Trophoblast cell (in vitro differentiated cells and primary cell): ENCODE measurements around the gene TGM3.

Experiments
- DNase-seq, 2 donors: peaks; one replicate each; pipeline ENCODE4 v3.0.0-alpha.2; 2016
- H2AFZ ChIP-seq: 2 replicates; pipeline ENCODE4 v1.6.1; 2013; ENCODE audit warnings: low read length, moderate library complexity, mild to moderate bottlenecking; ENCODE audit not compliant: insufficient read depth, poor library complexity
- H2AK5ac ChIP-seq: 2 replicates; pipeline ENCODE4 v1.6.1; 2013; ENCODE audit warnings: mild to moderate bottlenecking, low read length
- H2BK120ac ChIP-seq: 2 replicates; pipeline ENCODE4 v1.6.1; 2013; ENCODE audit warnings: low read length, mild to moderate bottlenecking, moderate library complexity; ENCODE audit not compliant: insufficient read depth, poor library complexity
- H2BK12ac ChIP-seq: 2 replicates; pipeline ENCODE4 v1.6.1; 2013; ENCODE audit warnings: mild to moderate bottlenecking, low read length, moderate library complexity
- H2BK5ac ChIP-seq: 2 replicates; pipeline ENCODE4 v1.6.1; 2013; ENCODE audit warnings: low read length, low read depth, moderate library complexity, mild to moderate bottlenecking; ENCODE audit not compliant: poor library complexity
- H3K14ac ChIP-seq: 2 replicates; pipeline ENCODE4 v1.6.1; 2013; ENCODE audit warnings: mild to moderate bottlenecking, low read length
- H3K18ac ChIP-seq: 2 replicates; pipeline ENCODE4 v1.6.1; 2013; ENCODE audit warnings: mild to moderate bottlenecking, low read length
- H3K23ac ChIP-seq: 2 replicates; pipeline ENCODE4 v1.6.1; 2013; ENCODE audit warnings: low read length
- H3K27ac ChIP-seq: 2 replicates; pipeline ENCODE4 v1.5.1; 2013; ENCODE audit warnings: low read depth, mild to moderate bottlenecking, inconsistent platforms, low read length, moderate library complexity
- H3K27me3 ChIP-seq: 2 replicates; pipeline ENCODE4 v1.6.1; 2013; ENCODE audit warnings: inconsistent platforms, mild to moderate bottlenecking, low read length, moderate library complexity; ENCODE audit not compliant: insufficient read depth
- H3K36me3 ChIP-seq, 2 experiments: 1 replicate in 1 of 2; 2 replicates in 1 of 2; pipeline ENCODE4 v1.6.1; 2013; ENCODE audit warnings: low read length in 2 of 2, mild to moderate bottlenecking in 2 of 2, moderate library complexity in 1 of 2; ENCODE audit not compliant: insufficient read depth in 2 of 2, control insufficient read depth in 1 of 2
- H3K4ac ChIP-seq: 2 replicates; pipeline ENCODE4 v1.6.1; 2013; ENCODE audit warnings: low read depth, mild to moderate bottlenecking, low read length, moderate library complexity
- H3K4me1 ChIP-seq, 2 experiments: 1 replicate in 1 of 2; 2 replicates in 1 of 2; pipeline ENCODE4 v1.6.1; 2013; ENCODE audit warnings: low read length in 2 of 2, mild to moderate bottlenecking in 2 of 2, moderate library complexity in 1 of 2; ENCODE audit not compliant: insufficient read depth in 2 of 2, control insufficient read depth in 1 of 2
- H3K4me2 ChIP-seq: 2 replicates; pipeline ENCODE4 v1.6.1; 2013; ENCODE audit warnings: inconsistent platforms, mild to moderate bottlenecking, low read length, moderate library complexity
- H3K4me3 ChIP-seq: 2 replicates; pipeline ENCODE4 v1.5.1; 2013; ENCODE audit warnings: mild to moderate bottlenecking, low read depth, low read length, inconsistent platforms
- H3K79me1 ChIP-seq: one replicate; pipeline ENCODE4 v1.6.1; 2013; ENCODE audit warnings: low read length
- H3K79me2 ChIP-seq: 2 replicates; pipeline ENCODE4 v1.6.1; 2013; ENCODE audit warnings: low read length, mild to moderate bottlenecking; ENCODE audit not compliant: control insufficient read depth, insufficient read depth, poor library complexity
- H3K9ac ChIP-seq: 2 replicates; pipeline ENCODE4 v1.6.1; 2013; ENCODE audit warnings: mild to moderate bottlenecking, low read length
- H3K9me3 ChIP-seq: 2 replicates; pipeline ENCODE4 v1.6.1; 2013; ENCODE audit warnings: low read depth, mild to moderate bottlenecking, control low read depth, inconsistent platforms, low read length; ENCODE audit not compliant: insufficient read depth
- H4K12ac ChIP-seq: 2 replicates; pipeline ENCODE4 v1.6.1; 2013; ENCODE audit warnings: low read depth, mild to moderate bottlenecking, low read length, moderate library complexity
- H4K8ac ChIP-seq: 2 replicates; pipeline ENCODE4 v1.6.1; 2013; ENCODE audit warnings: low read depth, mild to moderate bottlenecking, low read length, moderate library complexity
- H4K91ac ChIP-seq: one replicate; pipeline ENCODE4 v1.6.1; 2013; ENCODE audit warnings: low read depth, mild to moderate bottlenecking, low read length, moderate library complexity
- WGBS: extraction: QIAGEN DNeasy Blood & Tissue Kit; methylation state at CpG from one replicate; pipeline ENCODE4 v1.1.7; 2013; ENCODE audit warnings: missing lambda C conversion rate; ENCODE audit not compliant: insufficient read length, insufficient coverage; ENCODE audit errors: extremely low coverage; 5-methylcytosine and 5-hydroxymethylcytosine counted together

Gene TGM3

GRCh38 chr20:2361035-2361593 lies 65.3 kb downstream of the TGM3 start:
- Histone ChIP-seq H3K4me2 (no peak overlapping the region), H4K91ac (no peak overlapping the region), H3K27ac (no peak overlapping the region), H2AFZ (no peak overlapping the region), H3K4me1 (no peaks in the 10 kb centered on the region), H3K9ac (no peak overlapping the region), H2AK5ac (no peak overlapping the region), H3K79me1 (no peaks in the 10 kb centered on the region), H4K8ac (no peak overlapping the region), H3K4me3 (no peak overlapping the region), H3K79me2 (no peaks in the 10 kb centered on the region), H2BK120ac (no peak overlapping the region), H3K4ac (no peak overlapping the region), H3K9me3 (no peaks in the 10 kb centered on the region), H3K14ac (no peak overlapping the region), H3K36me3 (no peaks in the 10 kb centered on the region), H3K23ac (no peak overlapping the region), H2BK5ac (no peak overlapping the region), H2BK12ac (no peak overlapping the region), H3K27me3 (no peaks in the 10 kb centered on the region), H3K18ac (no peak overlapping the region), H4K12ac (no peak overlapping the region)
- no peak for DNase-seq

DNA sequence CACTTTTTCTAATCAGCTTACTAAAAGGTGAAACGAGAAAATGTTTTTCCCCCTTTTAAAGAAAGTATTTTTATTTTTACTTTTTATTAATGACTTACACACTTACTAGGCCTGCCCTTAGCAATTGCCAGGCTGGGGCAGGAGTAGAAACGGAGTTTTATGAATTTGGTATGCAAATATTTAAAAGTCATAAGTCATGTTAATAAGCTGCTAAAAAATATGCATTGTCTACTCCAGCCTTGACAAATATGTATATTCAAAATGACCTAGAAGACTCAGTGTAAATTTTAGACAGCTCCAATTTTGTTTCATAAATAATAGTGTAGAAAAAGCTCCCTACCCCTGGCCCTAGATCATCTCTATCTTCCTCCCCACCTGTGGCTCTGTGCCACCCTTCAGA lies 67.4 kb downstream of the TGM3 start:
- no peak overlapping the region for H2BK12ac ChIP-seq
- no peak overlapping the region for H3K4ac ChIP-seq
- WGBS, result no CpG with 5 or more reads among the region's 2 CpGs
- no peak overlapping the region for H2AK5ac ChIP-seq
- no peak overlapping the region for H4K91ac ChIP-seq
- H2BK120ac ChIP-seq, result no peak overlapping the region
- H3K4me3 ChIP-seq, result no peak overlapping the region
- no peaks in the 10 kb centered on the region for H3K27me3 ChIP-seq
- H3K18ac ChIP-seq, result no peak overlapping the region
- no peak for DNase-seq
- H3K36me3 ChIP-seq, result no peaks in the 10 kb centered on the region
- H3K9me3 ChIP-seq, result no peaks in the 10 kb centered on the region
- H4K12ac ChIP-seq, result no peak overlapping the region
- no peak overlapping the region for H3K9ac ChIP-seq
- H3K4me2 ChIP-seq, result no peak overlapping the region
- no peak overlapping the region for H3K27ac ChIP-seq
- no peaks in the 10 kb centered on the region for H3K4me1 ChIP-seq
- H3K23ac ChIP-seq, result no peak overlapping the region
- no peaks in the 10 kb centered on the region for H3K79me2 ChIP-seq
- no peak overlapping the region for H4K8ac ChIP-seq
- H3K14ac ChIP-seq, result no peak overlapping the region
- no peaks in the 10 kb centered on the region for H3K79me1 ChIP-seq
- H2BK5ac ChIP-seq, result no peak overlapping the region
- H2AFZ ChIP-seq, result no peak overlapping the region

DNA sequence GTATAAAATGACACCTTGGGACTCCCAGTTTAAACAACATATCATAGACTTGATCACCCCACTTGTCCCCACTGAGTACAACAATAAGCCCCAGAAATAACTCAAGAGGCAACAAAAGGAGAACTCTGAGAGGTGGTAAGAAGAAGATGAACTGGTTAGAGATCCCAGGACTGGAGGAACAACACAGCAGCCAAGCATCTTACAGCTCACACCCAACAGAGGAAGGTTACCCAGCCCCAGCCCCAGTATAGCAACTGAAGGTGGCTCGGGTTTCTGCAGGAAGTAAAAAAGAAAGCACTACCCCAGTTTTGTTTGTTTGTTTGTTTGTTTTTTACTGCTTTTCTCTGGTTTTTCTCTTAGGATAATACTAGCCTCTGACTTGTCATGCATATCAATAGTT lies 67.8 kb downstream of the TGM3 start:
- H3K4me3 ChIP-seq, result no peak overlapping the region
- no peak overlapping the region for H4K12ac ChIP-seq
- H2AK5ac ChIP-seq, result no peak overlapping the region
- no peak overlapping the region for H3K4me2 ChIP-seq
- H3K18ac ChIP-seq, result no peak overlapping the region
- no peaks in the 10 kb centered on the region for H3K27me3 ChIP-seq
- no peak overlapping the region for H4K8ac ChIP-seq
- WGBS, result no CpG with 5 or more reads among the region's 1 CpG
- no peaks in the 10 kb centered on the region for H3K36me3 ChIP-seq
- no peak overlapping the region for H2BK120ac ChIP-seq
- no peaks in the 10 kb centered on the region for H3K79me2 ChIP-seq
- H3K23ac ChIP-seq, result no peak overlapping the region
- no peak overlapping the region for H3K9ac ChIP-seq
- no peak overlapping the region for H3K14ac ChIP-seq
- no peak overlapping the region for H2BK12ac ChIP-seq
- H2AFZ ChIP-seq, result no peak overlapping the region
- no peak overlapping the region for H4K91ac ChIP-seq
- no peaks in the 10 kb centered on the region for H3K4me1 ChIP-seq
- no peak for DNase-seq
- no peaks in the 10 kb centered on the region for H3K9me3 ChIP-seq
- H3K27ac ChIP-seq, result no peak overlapping the region
- H3K79me1 ChIP-seq, result no peaks in the 10 kb centered on the region
- H3K4ac ChIP-seq, result no peak overlapping the region
- H2BK5ac ChIP-seq, result no peak overlapping the region

DNA sequence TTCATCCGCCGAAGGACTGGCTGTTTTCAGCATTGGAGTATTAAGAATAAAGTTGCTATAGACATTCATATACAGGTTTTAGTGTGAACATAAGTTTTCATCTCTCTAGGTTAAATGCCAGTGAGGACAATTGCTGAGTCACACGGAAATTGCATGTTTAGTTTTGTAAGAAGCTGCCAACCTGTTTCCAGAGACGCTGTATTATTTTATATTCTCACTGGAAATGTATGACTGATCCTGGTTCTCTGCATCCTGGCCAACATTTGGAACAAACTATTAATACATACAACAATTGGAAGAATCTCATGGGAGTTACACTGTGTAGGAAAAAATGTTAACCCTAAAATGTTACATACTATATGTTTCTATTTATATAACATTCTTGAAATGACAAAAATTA lies 68.2 kb downstream of the TGM3 start:
- H3K14ac ChIP-seq, result no peak overlapping the region
- H3K36me3 ChIP-seq, result no peaks in the 10 kb centered on the region
- no peak overlapping the region for H3K4me2 ChIP-seq
- no peak overlapping the region for H3K9ac ChIP-seq
- no peak overlapping the region for H3K4me3 ChIP-seq
- H3K9me3 ChIP-seq, result no peaks in the 10 kb centered on the region
- no peak overlapping the region for H2AK5ac ChIP-seq
- no peak overlapping the region for H4K12ac ChIP-seq
- H3K79me1 ChIP-seq, result no peaks in the 10 kb centered on the region
- H3K18ac ChIP-seq, result no peak overlapping the region
- no peaks in the 10 kb centered on the region for H3K79me2 ChIP-seq
- H3K23ac ChIP-seq, result no peak overlapping the region
- H3K4me1 ChIP-seq, result no peaks in the 10 kb centered on the region
- no peak overlapping the region for H2BK120ac ChIP-seq
- no CpG with 5 or more reads among the region's 4 CpGs for WGBS
- no peak overlapping the region for H2AFZ ChIP-seq
- H4K91ac ChIP-seq, result no peak overlapping the region
- DNase-seq, result no peak
- H3K27ac ChIP-seq, result no peak overlapping the region
- H3K27me3 ChIP-seq, result no peaks in the 10 kb centered on the region
- H2BK5ac ChIP-seq, result no peak overlapping the region
- H3K4ac ChIP-seq, result no peak overlapping the region
- no peak overlapping the region for H2BK12ac ChIP-seq
- H4K8ac ChIP-seq, result no peak overlapping the region
